Measurements from ENCODE around the gene TDRD12. TPM values are rescaled to one million over a fixed set of nuclear protein-coding genes. Genes with fewer than 3 reads are reported as not detected.

TDRD12 gene
- total RNA-seq, 2 donors from 2014 or later = 0.09 to 5.8 TPM

- no peaks in the 10 kb centered on the region for H3K36me3 Mint-ChIP-seq
- DNase-seq (ENCODE audit: low spot score in 2 of 2) (no peak), ATAC-seq (no peak)
- no peaks in the 10 kb centered on the region for H3K9me3 Mint-ChIP-seq
- H3K27ac Mint-ChIP-seq = no peak overlapping the region
Measured at GRCh38 chr19:32812036-32812435, 92.5 kb downstream of the TDRD12 start.

- ATAC-seq = no peak
- no peak for DNase-seq (ENCODE audit: low spot score in 2 of 2)
- Mint-ChIP-seq H3K27ac (no peak overlapping the region), H3K36me3 (no peaks in the 10 kb centered on the region), H3K9me3 (no peaks in the 10 kb centered on the region)
Measured at GRCh38 chr19:32812571-32812970, 93.0 kb downstream of the TDRD12 start.

GRCh38 chr19:32813862-32814425 lies 94.4 kb downstream of the TDRD12 start:
- Mint-ChIP-seq H3K27ac (no peak overlapping the region), H3K36me3 (no peaks in the 10 kb centered on the region)
- ATAC-seq = no peak

GRCh38 chr19:32814624-32815023 lies 95.1 kb downstream of the TDRD12 start:
- ATAC-seq = no peak
- H3K27ac Mint-ChIP-seq = no peak overlapping the region

More at GRCh38 chr19:32813862-32814425, 94.4 kb downstream of the TDRD12 start:
- DNase-seq (ENCODE audit: low spot score in 2 of 2) = no peak
- no peaks in the 10 kb centered on the region for H3K9me3 Mint-ChIP-seq

GRCh38 chr19:32816555-32817099 lies 97.1 kb downstream of the TDRD12 start:
- Mint-ChIP-seq H3K9me3 (no peaks in the 10 kb centered on the region), H3K36me3 (no peaks in the 10 kb centered on the region), H3K27ac (no peak overlapping the region)
- ATAC-seq (no peak), DNase-seq (ENCODE audit: low spot score in 2 of 2) (no peak)

More at GRCh38 chr19:32814624-32815023, 95.1 kb downstream of the TDRD12 start:
- no peak for DNase-seq (ENCODE audit: low spot score in 2 of 2)
- H3K9me3 Mint-ChIP-seq = no peaks in the 10 kb centered on the region
- H3K36me3 Mint-ChIP-seq = no peaks in the 10 kb centered on the region

GRCh38 chr19:32817569-32818476 lies 98.3 kb downstream of the TDRD12 start:
- H3K36me3 Mint-ChIP-seq = no peaks in the 10 kb centered on the region
- ATAC-seq = no peak
- no peaks in the 10 kb centered on the region for H3K9me3 Mint-ChIP-seq
- no peak for DNase-seq (ENCODE audit: low spot score in 2 of 2)
- H3K27ac Mint-ChIP-seq = peak overlapping the region in 1 of 2 donors; percentile 18

- Mint-ChIP-seq H3K27ac (peak overlapping the region in 1 of 2 donors; percentile 18), H3K9me3 (no peaks in the 10 kb centered on the region), H3K36me3 (no peaks in the 10 kb centered on the region)
- no peak for ATAC-seq
- no peak for DNase-seq (ENCODE audit: low spot score in 2 of 2)
Measured at GRCh38 chr19:32818536-32818935, 99.0 kb downstream of the TDRD12 start.

GRCh38 chr19:32819419-32820400 lies 100.1 kb downstream of the TDRD12 start:
- Mint-ChIP-seq H3K36me3 (no peaks in the 10 kb centered on the region), H3K27ac (peak overlapping the region in 1 of 2 donors; percentile 21), H3K9me3 (no peaks in the 10 kb centered on the region)
- DNase-seq (ENCODE audit: low spot score in 2 of 2) (no peak), ATAC-seq (peak in 1 of 2 donors; percentile 16)

- ATAC-seq (no peak), DNase-seq (ENCODE audit: low spot score in 2 of 2) (no peak)
- H3K27ac Mint-ChIP-seq = no peak overlapping the region
- no peaks in the 10 kb centered on the region for H3K36me3 Mint-ChIP-seq
- H3K9me3 Mint-ChIP-seq = no peaks in the 10 kb centered on the region
Measured at GRCh38 chr19:32822916-32823746, 103.6 kb downstream of the TDRD12 start.

- H3K36me3 Mint-ChIP-seq = no peaks in the 10 kb centered on the region
- DNase-seq (ENCODE audit: low spot score in 2 of 2) (no peak), ATAC-seq (no peak)
- H3K27ac Mint-ChIP-seq = no peak overlapping the region
- no peaks in the 10 kb centered on the region for H3K9me3 Mint-ChIP-seq
Measured at GRCh38 chr19:32823747-32824102, 104.2 kb downstream of the TDRD12 start.

- DNase-seq (ENCODE audit: low spot score in 2 of 2) (no peak), ATAC-seq (no peak)
- no peaks in the 10 kb centered on the region for H3K36me3 Mint-ChIP-seq
- no peak overlapping the region for H3K27ac Mint-ChIP-seq
- no peaks in the 10 kb centered on the region for H3K9me3 Mint-ChIP-seq
Measured at GRCh38 chr19:32824191-32824751, 104.7 kb downstream of the TDRD12 start.

- DNase-seq (ENCODE audit: low spot score in 2 of 2) (no peak), ATAC-seq (no peak)
- no peaks in the 10 kb centered on the region for H3K36me3 Mint-ChIP-seq
- H3K27ac Mint-ChIP-seq = no peak overlapping the region
- H3K9me3 Mint-ChIP-seq = no peaks in the 10 kb centered on the region
Measured at GRCh38 chr19:32824916-32825608, 105.5 kb downstream of the TDRD12 start.

- Mint-ChIP-seq H3K27ac (no peak overlapping the region), H3K36me3 (no peaks in the 10 kb centered on the region), H3K9me3 (no peaks in the 10 kb centered on the region)
- DNase-seq (ENCODE audit: low spot score in 2 of 2) (no peak), ATAC-seq (no peak)
Measured at GRCh38 chr19:32828139-32828538, 108.6 kb downstream of the TDRD12 start.

- Mint-ChIP-seq H3K27ac (peak overlapping the region in 1 of 2 donors; percentile 2), H3K36me3 (no peaks in the 10 kb centered on the region), H3K9me3 (no peaks in the 10 kb centered on the region)
- DNase-seq (ENCODE audit: low spot score in 2 of 2) (no peak), ATAC-seq (peak in 1 of 2 donors; percentile 6)
Measured at GRCh38 chr19:32828643-32829344, 109.2 kb downstream of the TDRD12 start.

All from activated naive CD4-positive, alpha-beta T cell treated with anti-CD3 and anti-CD28 coated beads, Interleukin-2, amount 50 U/mL, for 72 hours (primary cell).